ENCODE results near the gene CR2. TPM values are rescaled to one million over a fixed set of nuclear protein-coding genes. Genes with fewer than 3 reads are reported as not detected.

CR2 gene
- total and polyA plus RNA-seq, 2 experiments from 2014 or later: not detected

- Histone ChIP-seq H3K27ac (no peak within 1 kb of the TSS), H3K9ac (no peak within 1 kb of the TSS), H2AFZ (peak within 1 kb of the TSS; percentile 48), H3K27me3 (replicated peaks; ENCODE audit: insufficient read depth) (peaks cover 37% of the 10 kb centered on the region), H3K36me3 (ENCODE audit: low read depth) (no peaks in the 10 kb centered on the region), H3F3A (ENCODE audit: insufficient read depth) (no peaks in the 10 kb centered on the region), H3K79me2 (ENCODE audit: insufficient read depth) (no peaks in the 10 kb centered on the region), H3K4me1 (ENCODE audit: insufficient read depth) (no peaks in the 10 kb centered on the region), H3K9me2 (ENCODE audit: insufficient read depth) (no peaks in the 10 kb centered on the region), H3K9me3 (ENCODE audit: low read depth) (no peaks in the 10 kb centered on the region), H4K20me1 (ENCODE audit: insufficient read depth) (no peaks in the 10 kb centered on the region), H3K4me2 (ENCODE audit: unreplicated experiment) (peak within 1 kb of the TSS; percentile 16), H3K4me3 (peak within 1 kb of the TSS; percentile 42)
- peak; percentile 18 for DNase-seq
- 11 to 14% methylated on average over 50 to 67 of the region's 68 CpGs for WGBS, 2 experiments (ENCODE audit: low coverage in 1 of 2, low lambda C conversion rate in 2 of 2, missing lambda C conversion rate in 2 of 2)
- in situ Hi-C loops (cut with MboI): no loop called here
- peak; percentile 72 for TF ChIP-seq EZH2 (IDR thresholded peaks at IDR 0.05; ENCODE audit: insufficient read depth, poor library complexity, severe bottlenecking)
- no peak for TF ChIP-seq EZH2phosphoT487 (IDR thresholded peaks at IDR 0.05; ENCODE audit: insufficient read depth, low read depth)
Measured at GRCh38 chr1:207495801-207496792, 42.0 kb downstream of the CR2 start, which contains the start of gene CR1. Gene CR1, plus strand, starts transcription at chr1:207496157. Its CDS starts 111 bp downstream, at chr1:207496268.

GRCh38 chr1:207497941-207498340, 43.8 kb downstream of the CR2 start:
- Histone ChIP-seq H3K4me1 (ENCODE audit: insufficient read depth) (no peaks in the 10 kb centered on the region), H3K4me3 (no peak overlapping the region), H3K9me2 (ENCODE audit: insufficient read depth) (no peaks in the 10 kb centered on the region), H3K9me3 (ENCODE audit: low read depth) (no peaks in the 10 kb centered on the region), H3K79me2 (ENCODE audit: insufficient read depth) (no peaks in the 10 kb centered on the region), H3F3A (ENCODE audit: insufficient read depth) (no peaks in the 10 kb centered on the region), H3K27me3 (replicated peaks; ENCODE audit: insufficient read depth) (peaks cover 52% of the 10 kb centered on the region), H3K9ac (no peak overlapping the region), H2AFZ (no peak overlapping the region), H4K20me1 (ENCODE audit: insufficient read depth) (no peaks in the 10 kb centered on the region), H3K27ac (no peak overlapping the region), H3K36me3 (ENCODE audit: low read depth) (no peaks in the 10 kb centered on the region), H3K4me2 (ENCODE audit: unreplicated experiment) (no peak overlapping the region)
- TF ChIP-seq EZH2phosphoT487 (IDR thresholded peaks at IDR 0.05; ENCODE audit: insufficient read depth, low read depth) (no peak), EZH2 (IDR thresholded peaks at IDR 0.05; ENCODE audit: insufficient read depth, poor library complexity, severe bottlenecking) (no peak)
- in situ Hi-C loops (cut with MboI): no loop called here
- DNase-seq: no peak
- 59% methylated on average over 5 of the region's 5 CpGs for WGBS, 2 experiments (ENCODE audit: low coverage in 1 of 2, low lambda C conversion rate in 2 of 2, missing lambda C conversion rate in 2 of 2)

GRCh38 chr1:207499573-207499972, 45.4 kb downstream of the CR2 start:
- no peak overlapping the region for H2AFZ ChIP-seq
- DNase-seq: peak; percentile 75
- H3K27ac ChIP-seq: no peak overlapping the region
- no peaks in the 10 kb centered on the region for H3K9me3 ChIP-seq (ENCODE audit: low read depth)
- in situ Hi-C loops (cut with MboI): no loop called here
- no peak overlapping the region for H3K4me3 ChIP-seq
- H3K79me2 ChIP-seq (ENCODE audit: insufficient read depth): no peaks in the 10 kb centered on the region
- no peaks in the 10 kb centered on the region for H4K20me1 ChIP-seq (ENCODE audit: insufficient read depth)
- H3K9me2 ChIP-seq (ENCODE audit: insufficient read depth): no peaks in the 10 kb centered on the region
- H3K9ac ChIP-seq: no peak overlapping the region
- 0 to 1% methylated on average over 4 of the region's 4 CpGs for WGBS, 2 experiments (ENCODE audit: low coverage in 1 of 2, low lambda C conversion rate in 2 of 2, missing lambda C conversion rate in 2 of 2)
- no peaks in the 10 kb centered on the region for H3K4me1 ChIP-seq (ENCODE audit: insufficient read depth)
- H3K36me3 ChIP-seq (ENCODE audit: low read depth): no peaks in the 10 kb centered on the region
- H3K27me3 ChIP-seq (replicated peaks; ENCODE audit: insufficient read depth): peaks cover 55% of the 10 kb centered on the region
- no peaks in the 10 kb centered on the region for H3F3A ChIP-seq (ENCODE audit: insufficient read depth)
- TF ChIP-seq EZH2 (IDR thresholded peaks at IDR 0.05; ENCODE audit: insufficient read depth, poor library complexity, severe bottlenecking) (no peak), EZH2phosphoT487 (IDR thresholded peaks at IDR 0.05; ENCODE audit: insufficient read depth, low read depth) (no peak)
- no peak overlapping the region for H3K4me2 ChIP-seq (ENCODE audit: unreplicated experiment)

GRCh38 chr1:207500306-207500705, 46.2 kb downstream of the CR2 start:
- Histone ChIP-seq H3K79me2 (ENCODE audit: insufficient read depth) (no peaks in the 10 kb centered on the region), H3K9me2 (ENCODE audit: insufficient read depth) (no peaks in the 10 kb centered on the region), H3K4me2 (ENCODE audit: unreplicated experiment) (no peak overlapping the region), H3K27ac (no peak overlapping the region), H3K9me3 (ENCODE audit: low read depth) (no peaks in the 10 kb centered on the region), H3K4me1 (ENCODE audit: insufficient read depth) (no peaks in the 10 kb centered on the region), H3K36me3 (ENCODE audit: low read depth) (no peaks in the 10 kb centered on the region), H3K27me3 (replicated peaks; ENCODE audit: insufficient read depth) (peaks cover 54% of the 10 kb centered on the region), H4K20me1 (ENCODE audit: insufficient read depth) (no peaks in the 10 kb centered on the region), H3K9ac (no peak overlapping the region), H2AFZ (no peak overlapping the region), H3K4me3 (no peak overlapping the region), H3F3A (ENCODE audit: insufficient read depth) (no peaks in the 10 kb centered on the region)
- no peak for TF ChIP-seq EZH2 (IDR thresholded peaks at IDR 0.05; ENCODE audit: insufficient read depth, poor library complexity, severe bottlenecking)
- no peak for TF ChIP-seq EZH2phosphoT487 (IDR thresholded peaks at IDR 0.05; ENCODE audit: insufficient read depth, low read depth)
- in situ Hi-C loops (cut with MboI): no loop called here
- 61 to 69% methylated on average over 3 of the region's 3 CpGs for WGBS, 2 experiments (ENCODE audit: low coverage in 1 of 2, low lambda C conversion rate in 2 of 2, missing lambda C conversion rate in 2 of 2)
- DNase-seq: no peak

All from GM23248 (cell line).